ENCODE measurements around the gene NTRK3.

- no peak for TF ChIP-seq CTCF (IDR thresholded peaks at IDR 0.05; ENCODE audit: extremely low read depth in 1 of 2, insufficient read depth in 1 of 2, low read depth in 1 of 2, low read length in 2 of 2)
- TF ChIP-seq POLR2AphosphoS5 (IDR thresholded peaks at IDR 0.05; ENCODE audit: insufficient read depth, low read depth, low read length): no peak
- no peak for TF ChIP-seq FOS (IDR thresholded peaks at IDR 0.05; ENCODE audit: borderline replicate concordance, insufficient read depth, low read length)
- TF ChIP-seq POLR2A (IDR thresholded peaks at IDR 0.05; ENCODE audit: low read depth, low read length): no peak
- TF ChIP-seq MAX (IDR thresholded peaks at IDR 0.05; ENCODE audit: insufficient read depth, insufficient read length): no peak
These were observed 235.7 kb downstream of the NTRK3 start for GRCh38 chr15:88020806-88021205.

All from endothelial cell of umbilical vein (primary cell).